HG02610 (cell line): ENCODE results near the gene PDHX.

ENCODE experiments used
- ATAC-seq: cut with Tn5 transposase; IDR thresholded peaks from one replicate; pipeline ENCODE4 v1.9.1; 2021; ENCODE audit warnings: mild to moderate bottlenecking, moderate library complexity; ENCODE audit not compliant: unreplicated experiment

Gene PDHX

GRCh38 chr11:34953955-34954354, 37.5 kb downstream of the PDHX start:
- ATAC-seq, result no peak

GRCh38 chr11:34957206-34957605, 40.8 kb downstream of the PDHX start:
- ATAC-seq, result no peak

GRCh38 chr11:34957606-34958005, 41.2 kb downstream of the PDHX start:
- no peak for ATAC-seq

GRCh38 chr11:34959770-34960169, 43.4 kb downstream of the PDHX start:
- no peak for ATAC-seq

- ATAC-seq, result no peak
These were observed 43.9 kb downstream of the PDHX start for GRCh38 chr11:34960277-34960676.

GRCh38 chr11:34962034-34962433, 45.6 kb downstream of the PDHX start:
- no peak for ATAC-seq

GRCh38 chr11:34963351-34963750, 46.9 kb downstream of the PDHX start:
- no peak for ATAC-seq

- ATAC-seq, result no peak
These were observed 48.4 kb downstream of the PDHX start for GRCh38 chr11:34964610-34965331.

- no peak for ATAC-seq
These were observed 52.4 kb downstream of the PDHX start for GRCh38 chr11:34968862-34969261.

GRCh38 chr11:34970033-34970432, 53.6 kb downstream of the PDHX start:
- ATAC-seq, result no peak

GRCh38 chr11:34970480-34970879, 54.1 kb downstream of the PDHX start:
- no peak for ATAC-seq

GRCh38 chr11:34971928-34972327, 55.5 kb downstream of the PDHX start:
- ATAC-seq, result no peak

- no peak for ATAC-seq
These were observed 55.9 kb downstream of the PDHX start for GRCh38 chr11:34972366-34972765.

- no peak for ATAC-seq
These were observed 56.5 kb downstream of the PDHX start for GRCh38 chr11:34972892-34973291.

GRCh38 chr11:34975482-34975881, 59.1 kb downstream of the PDHX start:
- ATAC-seq, result no peak

GRCh38 chr11:34976496-34977088, 60.2 kb downstream of the PDHX start:
- no peak for ATAC-seq

GRCh38 chr11:34977089-34977912, 60.9 kb downstream of the PDHX start:
- no peak for ATAC-seq

GRCh38 chr11:34978236-34979191, 62.1 kb downstream of the PDHX start:
- no peak for ATAC-seq

GRCh38 chr11:34984514-34984913, 68.1 kb downstream of the PDHX start:
- ATAC-seq, result no peak

GRCh38 chr11:34986883-34987520, 70.6 kb downstream of the PDHX start:
- ATAC-seq, result no peak
